G401 (cell line): ENCODE data around the gene CRY2. TPM values are rescaled to one million over a fixed set of nuclear protein-coding genes. Genes with fewer than 3 reads are reported as not detected.

Experiments
- total RNA-seq: library from RNA; depleted of rRNA; stranded (reverse); fragments of >200 nt; shearing (Covaris generic); gene quantifications from 2 replicates; pipeline ENCODE4 v1.2.3, GENCODE V29; 2014; rRNA removed

Gene CRY2
- total RNA-seq, 1 experiment from 2014 or later, result 13.1 TPM

Other genes with a start within 250 kb of the CRY2 start
- not detected in 2 replicates for gene CHST1, start 181.9 kb upstream of the CRY2 start, total RNA-seq
- 2.3 and 3.3 TPM in 2 replicates for gene SLC35C1, start 42.3 kb upstream of the CRY2 start, total RNA-seq
- gene MAPK8IP1, start 38.2 kb downstream of the CRY2 start, total RNA-seq, result 32.5 and 38.5 TPM in 2 replicates
- 0.24 TPM in 1 of 2 replicates, not detected in the other for gene FREY1, start 59.8 kb downstream of the CRY2 start, total RNA-seq
- gene PEX16, start 70.4 kb downstream of the CRY2 start, total RNA-seq, result 32.5 and 38.8 TPM in 2 replicates
- gene LARGE2, start 75.2 kb downstream of the CRY2 start, total RNA-seq, result not detected in 2 replicates